Measurements from ENCODE around the gene CST7. TPM values are rescaled to one million over a fixed set of nuclear protein-coding genes. Genes with fewer than 3 reads are reported as not detected.

The CST7 gene
- total and polyA plus RNA-seq, 2 of the 13 experiments (the other 11 are each of a cell fraction or from before 2014, with no cell fraction given): not detected

- peak; percentile 51; the same call in 1 of the 2 replicates for TF ChIP-seq ATF7 (IDR thresholded peaks at IDR 0.05)
- no peak for TF ChIP-seq ATF7 (CRISPR knock-in tag; IDR thresholded peaks at IDR 0.05)
- peak; percentile 22; the same call in 1 of the 2 replicates for TF ChIP-seq SATB2 (CRISPR knock-in tag; IDR thresholded peaks at IDR 0.05)
- TF ChIP-seq ZNF574 (CRISPR knock-in tag; IDR thresholded peaks at IDR 0.05): 0 out of 2 replicates have a peak, but pooled peaks have one; percentile 26
- peak; percentile 91; the same call in 1 of the 2 replicates for TF ChIP-seq FOXK1 (CRISPR knock-in tag; IDR thresholded peaks at IDR 0.05; ENCODE audit: borderline replicate concordance, low read depth)
- TF ChIP-seq ZNF124 (CRISPR knock-in tag; IDR thresholded peaks at IDR 0.05): 0 out of 2 replicates have a peak, but pooled peaks have one; percentile 35
- TF ChIP-seq ZNF644 (CRISPR knock-in tag; IDR thresholded peaks at IDR 0.05; ENCODE audit: low read depth): peak; percentile 92
- no peak for TF ChIP-seq SOX6 (IDR thresholded peaks at IDR 0.05)
- peak; percentile 86 for TF ChIP-seq SOX6 (CRISPR knock-in tag; IDR thresholded peaks at IDR 0.05)
- peak; percentile 83 for TF ChIP-seq THAP11 (CRISPR knock-in tag; IDR thresholded peaks at IDR 0.05)
- TF ChIP-seq ZNF552 (CRISPR knock-in tag; IDR thresholded peaks at IDR 0.05; ENCODE audit: borderline replicate concordance): no peak
- peak; percentile 82; the same call in 1 of the 2 replicates for TF ChIP-seq KAT8 (CRISPR knock-in tag; IDR thresholded peaks at IDR 0.05)
- 0 out of 2 replicates have a peak, but pooled peaks have one; percentile 15 for TF ChIP-seq ZHX2 (IDR thresholded peaks at IDR 0.05; ENCODE audit: low read depth)
- no peak for TF ChIP-seq ZHX2 (CRISPR knock-in tag; IDR thresholded peaks at IDR 0.05; ENCODE audit: borderline replicate concordance)
- TF ChIP-seq ZNF558 (CRISPR knock-in tag; IDR thresholded peaks at IDR 0.05; ENCODE audit: borderline replicate concordance): no peak
- peak; percentile 52; the same call in 1 of the 2 replicates for TF ChIP-seq TBX3 (IDR thresholded peaks at IDR 0.05; ENCODE audit: borderline replicate concordance)
- TF ChIP-seq MIER2 (CRISPR knock-in tag; IDR thresholded peaks at IDR 0.05): 0 out of 2 replicates have a peak, but pooled peaks have one; percentile 47
- no peak for TF ChIP-seq ZNF207 (IDR thresholded peaks at IDR 0.05; ENCODE audit: borderline replicate concordance)
- TF ChIP-seq REPIN1 (CRISPR knock-in tag; IDR thresholded peaks at IDR 0.05; ENCODE audit: borderline replicate concordance, low read depth): 0 out of 2 replicates have a peak, but pooled peaks have one; percentile 22
- TF ChIP-seq SP5 (CRISPR knock-in tag; IDR thresholded peaks at IDR 0.05; ENCODE audit: borderline replicate concordance, low read depth): peak; percentile 45; the same call in 1 of the 2 replicates
- TF ChIP-seq TGIF2 (CRISPR knock-in tag; IDR thresholded peaks at IDR 0.05): peak; percentile 43; the same call in 1 of the 2 replicates
- TF ChIP-seq ZNF619 (CRISPR knock-in tag; IDR thresholded peaks at IDR 0.05): no peak
- no peak for TF ChIP-seq ZNF792 (CRISPR knock-in tag; IDR thresholded peaks at IDR 0.05)
- no peak for TF ChIP-seq ZNF674 (CRISPR knock-in tag; IDR thresholded peaks at IDR 0.05; ENCODE audit: low read depth)
- TF ChIP-seq ZNF354B (CRISPR knock-in tag; IDR thresholded peaks at IDR 0.05): no peak
- TF ChIP-seq FOXJ3 (CRISPR knock-in tag; IDR thresholded peaks at IDR 0.05; ENCODE audit: borderline replicate concordance): peak; percentile 84; the same call in 1 of the 2 replicates
Measured at GRCh38 chr20:24987244-24987643, 38.2 kb downstream of the CST7 start (continued).

Data from HepG2 (cell line).